ENCODE measurements around the gene LRIG1.

DNA sequence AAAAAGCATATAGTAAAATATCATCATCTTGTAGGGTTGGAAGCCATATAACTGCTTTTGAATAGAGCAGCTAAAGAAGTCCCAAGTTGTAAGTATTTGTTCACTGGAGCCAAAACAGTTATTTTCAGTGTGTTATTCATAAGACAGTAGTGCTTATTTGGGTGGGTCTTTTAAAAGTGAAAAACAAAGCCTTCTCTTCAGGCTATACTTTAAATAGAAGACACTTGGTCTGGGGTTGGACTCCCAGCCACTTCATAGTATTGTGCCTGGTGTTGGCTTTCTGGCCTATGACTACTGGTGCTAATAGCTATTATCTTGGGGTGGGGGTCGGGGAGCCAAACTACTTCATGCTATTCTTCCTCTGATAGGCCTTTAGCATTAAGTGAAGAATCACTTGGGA lies 144.8 kb downstream of the LRIG1 start:
- TF ChIP-seq POLR2AphosphoS5 (IDR thresholded peaks at IDR 0.05), result no peak
- TF ChIP-seq CTCF (IDR thresholded peaks at IDR 0.05), result no peak
